Hair follicle dermal papilla cell (primary cell): ENCODE data around the gene PHLDA1. TPM values are rescaled to one million over a fixed set of nuclear protein-coding genes. Genes with fewer than 3 reads are reported as not detected.

ENCODE experiments used
- total RNA-seq: library from RNA; depleted of rRNA; stranded (reverse); fragments of >200 nt; gene quantifications from 2 replicates; pipeline ENCODE4 v1.2.3, GENCODE V29; 2012

PHLDA1 gene
- 23.2 and 39.6 TPM in 2 replicates for total RNA-seq

GRCh38 chr12:76031414-76032042 is at the start of gene PHLDA1:
TSS of gene PHLDA1 (minus strand) at chr12:76031776.

Other genes starting within 250 kb of the PHLDA1 start
- 158 and 171 TPM in 2 replicates for gene NAP1L1, start 52.9 kb upstream of the PHLDA1 start, total RNA-seq